ENCODE data around the gene PARP9.

- TF ChIP-seq, protein P1, sequence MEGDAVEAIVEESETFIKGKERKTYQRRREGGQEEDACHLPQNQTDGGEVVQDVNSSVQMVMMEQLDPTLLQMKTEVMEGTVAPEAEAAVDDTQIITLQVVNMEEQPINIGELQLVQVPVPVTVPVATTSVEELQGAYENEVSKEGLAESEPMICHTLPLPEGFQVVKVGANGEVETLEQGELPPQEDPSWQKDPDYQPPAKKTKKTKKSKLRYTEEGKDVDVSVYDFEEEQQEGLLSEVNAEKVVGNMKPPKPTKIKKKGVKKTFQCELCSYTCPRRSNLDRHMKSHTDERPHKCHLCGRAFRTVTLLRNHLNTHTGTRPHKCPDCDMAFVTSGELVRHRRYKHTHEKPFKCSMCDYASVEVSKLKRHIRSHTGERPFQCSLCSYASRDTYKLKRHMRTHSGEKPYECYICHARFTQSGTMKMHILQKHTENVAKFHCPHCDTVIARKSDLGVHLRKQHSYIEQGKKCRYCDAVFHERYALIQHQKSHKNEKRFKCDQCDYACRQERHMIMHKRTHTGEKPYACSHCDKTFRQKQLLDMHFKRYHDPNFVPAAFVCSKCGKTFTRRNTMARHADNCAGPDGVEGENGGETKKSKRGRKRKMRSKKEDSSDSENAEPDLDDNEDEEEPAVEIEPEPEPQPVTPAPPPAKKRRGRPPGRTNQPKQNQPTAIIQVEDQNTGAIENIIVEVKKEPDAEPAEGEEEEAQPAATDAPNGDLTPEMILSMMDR (conservative IDR thresholded peaks at IDR 0.05; ENCODE audit: low read length): no peak
- TF ChIP-seq EZH2phosphoT487 (IDR thresholded peaks at IDR 0.05; ENCODE audit: borderline replicate concordance): no peak
Measured at GRCh38 chr3:122488262-122488973, 75.7 kb downstream of the PARP9 start.

Measured in Loucy (cell line).